Kidney epithelial cell (primary cell): ENCODE data around the gene MCRS1. TPM values are rescaled to one million over a fixed set of nuclear protein-coding genes. Genes with fewer than 3 reads are reported as not detected.

Experiments
- DNase-seq: peaks from one replicate; pipeline ENCODE4 v3.0.0-alpha.2; 2010; ENCODE audit warnings: low read depth
- H3K27me3 ChIP-seq: 2 replicates; pipeline ENCODE4 v1.6.0; 2011; ENCODE audit warnings: low read length; ENCODE audit not compliant: control insufficient read depth, insufficient read depth
- H3K36me3 ChIP-seq: 2 replicates; pipeline ENCODE4 v1.5.1; 2011; ENCODE audit warnings: low read length; ENCODE audit not compliant: control insufficient read depth, insufficient read depth
- H3K4me3 ChIP-seq: 2 replicates; pipeline ENCODE4 v1.5.1; 2011; ENCODE audit warnings: low read depth, mild to moderate bottlenecking, control low read depth, low read length
- total RNA-seq: library from RNA; depleted of rRNA; stranded (reverse); fragments of >200 nt; gene quantifications from 2 replicates; pipeline ENCODE4 v1.2.3, GENCODE V29; 2015
- TF ChIP-seq, protein P1 (sequence below): IDR thresholded peaks from 2 replicates; pipeline ENCODE4 v1.5.1; 2011; ENCODE audit warnings: mild to moderate bottlenecking, moderate library complexity, low read length, control low read depth, inconsistent platforms; ENCODE audit not compliant: insufficient read depth, poor library complexity, severe bottlenecking

MCRS1 gene
- total RNA-seq, 1 donor from 2014 or later: 79.7 TPM

DNA sequence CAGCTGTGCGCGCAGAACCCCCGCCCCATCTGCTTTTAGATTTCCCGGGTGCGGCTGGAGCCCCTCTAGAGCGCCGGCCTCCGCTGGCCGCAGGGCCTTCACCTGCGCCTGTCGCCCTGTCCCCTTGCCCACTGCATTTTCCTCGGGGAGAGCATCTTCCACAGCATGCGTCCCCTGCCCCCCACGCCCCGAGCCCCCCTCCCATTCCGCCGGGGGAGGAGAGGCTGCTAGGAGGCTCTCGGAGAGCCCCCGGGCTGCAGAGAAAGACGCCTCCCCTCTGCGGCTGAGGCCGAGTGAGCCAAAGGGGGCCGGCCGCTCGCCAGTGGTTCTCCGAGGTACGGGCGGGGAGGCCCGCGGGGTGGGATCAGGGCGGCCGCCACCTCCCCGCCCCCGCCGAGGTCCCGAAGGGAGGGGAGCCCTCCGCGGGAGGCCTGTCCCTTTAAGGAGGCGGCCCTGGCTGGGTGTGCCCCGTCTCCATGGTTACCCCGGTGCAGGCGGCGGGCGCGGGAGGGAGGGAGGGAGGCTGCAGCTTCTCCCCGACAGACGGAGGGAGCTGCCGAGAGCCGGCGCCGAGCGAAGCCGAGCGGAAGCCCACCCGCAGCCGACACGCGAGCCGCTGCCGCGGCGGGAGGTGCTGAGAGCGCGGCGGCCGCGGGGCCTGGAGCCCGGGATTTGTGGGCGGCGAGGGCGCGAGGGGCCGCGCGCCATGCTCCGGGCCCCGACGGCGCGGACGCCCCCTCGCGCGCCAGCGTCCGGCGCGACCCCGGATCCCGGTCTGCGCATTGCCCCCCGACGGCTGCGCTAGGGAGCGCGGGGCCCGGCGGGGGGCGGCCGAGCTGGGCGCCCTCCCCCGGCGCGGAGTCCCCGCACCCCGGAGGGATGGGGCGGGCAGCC lies 29.2 kb downstream of the MCRS1 start, which contains the start of gene KCNH3:
KCNH3 (plus strand) TSS at position 521 of the 894 bp plus-strand sequence. CDS start 387 bp downstream, outside the sequence.
- TF ChIP-seq, protein P1, sequence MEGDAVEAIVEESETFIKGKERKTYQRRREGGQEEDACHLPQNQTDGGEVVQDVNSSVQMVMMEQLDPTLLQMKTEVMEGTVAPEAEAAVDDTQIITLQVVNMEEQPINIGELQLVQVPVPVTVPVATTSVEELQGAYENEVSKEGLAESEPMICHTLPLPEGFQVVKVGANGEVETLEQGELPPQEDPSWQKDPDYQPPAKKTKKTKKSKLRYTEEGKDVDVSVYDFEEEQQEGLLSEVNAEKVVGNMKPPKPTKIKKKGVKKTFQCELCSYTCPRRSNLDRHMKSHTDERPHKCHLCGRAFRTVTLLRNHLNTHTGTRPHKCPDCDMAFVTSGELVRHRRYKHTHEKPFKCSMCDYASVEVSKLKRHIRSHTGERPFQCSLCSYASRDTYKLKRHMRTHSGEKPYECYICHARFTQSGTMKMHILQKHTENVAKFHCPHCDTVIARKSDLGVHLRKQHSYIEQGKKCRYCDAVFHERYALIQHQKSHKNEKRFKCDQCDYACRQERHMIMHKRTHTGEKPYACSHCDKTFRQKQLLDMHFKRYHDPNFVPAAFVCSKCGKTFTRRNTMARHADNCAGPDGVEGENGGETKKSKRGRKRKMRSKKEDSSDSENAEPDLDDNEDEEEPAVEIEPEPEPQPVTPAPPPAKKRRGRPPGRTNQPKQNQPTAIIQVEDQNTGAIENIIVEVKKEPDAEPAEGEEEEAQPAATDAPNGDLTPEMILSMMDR: no peak
- no peaks in the 10 kb centered on the region for H3K36me3 ChIP-seq
- H3K27me3 ChIP-seq: peaks cover 52% of the 10 kb centered on the region
- no peak for DNase-seq
- peak within 1 kb of the TSS; percentile 36 for H3K4me3 ChIP-seq

DNA sequence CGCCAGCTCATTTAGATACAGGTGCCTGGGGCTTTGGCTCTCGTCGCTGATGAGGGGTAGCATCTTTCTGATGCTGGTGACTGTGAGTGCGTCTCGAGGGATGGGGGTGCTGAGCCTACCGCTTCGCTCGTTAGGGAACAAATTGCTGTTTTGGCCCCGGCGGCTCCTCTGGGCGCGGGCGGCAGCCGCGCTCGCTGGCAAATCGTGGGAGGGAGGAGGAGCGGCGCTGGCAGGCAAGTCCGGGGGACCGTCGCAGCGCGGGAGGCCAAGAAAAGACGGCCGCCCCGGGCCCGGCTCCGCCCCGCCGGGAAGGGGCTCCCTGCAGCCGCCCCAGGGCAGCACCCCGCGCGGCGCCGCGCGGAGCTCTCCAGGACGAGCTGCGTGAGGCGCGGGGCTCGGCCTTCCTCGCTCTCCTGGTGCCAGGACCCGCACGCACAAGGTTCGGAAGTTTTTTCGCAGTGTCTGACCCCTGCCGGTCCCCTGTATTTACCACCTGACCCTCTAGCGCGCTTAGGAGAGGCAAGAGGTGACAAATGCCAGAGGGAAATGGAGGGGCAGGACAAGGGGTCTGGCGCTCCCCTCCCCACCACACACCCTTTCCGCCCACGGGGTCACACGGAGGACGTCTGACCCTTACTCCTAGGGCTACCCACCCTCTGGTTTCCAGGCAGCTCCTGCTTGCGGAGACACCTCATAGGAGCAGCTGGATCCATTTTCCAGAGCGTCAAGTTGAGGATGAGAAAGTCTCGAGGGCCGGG lies 30.0 kb downstream of the MCRS1 start:
- TF ChIP-seq, protein P1: no peak
- Histone ChIP-seq H3K27me3 (peaks cover 44% of the 10 kb centered on the region), H3K4me3 (peak overlapping the region; percentile 36), H3K36me3 (no peaks in the 10 kb centered on the region)
- DNase-seq: no peak

- no peak for DNase-seq
- H3K36me3 ChIP-seq: no peaks in the 10 kb centered on the region
- peaks cover 44% of the 10 kb centered on the region for H3K27me3 ChIP-seq
- no peak overlapping the region for H3K4me3 ChIP-seq
- TF ChIP-seq, protein P1: no peak
Measured at GRCh38 chr12:49537231-49537751, 30.7 kb downstream of the MCRS1 start.

GRCh38 chr12:49536526-49537071 lies 31.3 kb downstream of the MCRS1 start:
- Histone ChIP-seq H3K27me3 (peaks cover 40% of the 10 kb centered on the region), H3K36me3 (no peaks in the 10 kb centered on the region), H3K4me3 (no peak overlapping the region)
- TF ChIP-seq, protein P1: no peak
- no peak for DNase-seq

GRCh38 chr12:49535921-49536525 lies 31.9 kb downstream of the MCRS1 start:
- no peaks in the 10 kb centered on the region for H3K36me3 ChIP-seq
- TF ChIP-seq, protein P1: no peak
- H3K27me3 ChIP-seq: peaks cover 39% of the 10 kb centered on the region
- DNase-seq: no peak
- no peak overlapping the region for H3K4me3 ChIP-seq
